Measurements from ENCODE around the gene TOMM34.
A peak's percentile ranks its signal among the peaks of the same experiment; 100 is the strongest.

TOMM34 gene, protein sequence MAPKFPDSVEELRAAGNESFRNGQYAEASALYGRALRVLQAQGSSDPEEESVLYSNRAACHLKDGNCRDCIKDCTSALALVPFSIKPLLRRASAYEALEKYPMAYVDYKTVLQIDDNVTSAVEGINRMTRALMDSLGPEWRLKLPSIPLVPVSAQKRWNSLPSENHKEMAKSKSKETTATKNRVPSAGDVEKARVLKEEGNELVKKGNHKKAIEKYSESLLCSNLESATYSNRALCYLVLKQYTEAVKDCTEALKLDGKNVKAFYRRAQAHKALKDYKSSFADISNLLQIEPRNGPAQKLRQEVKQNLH

DNA sequence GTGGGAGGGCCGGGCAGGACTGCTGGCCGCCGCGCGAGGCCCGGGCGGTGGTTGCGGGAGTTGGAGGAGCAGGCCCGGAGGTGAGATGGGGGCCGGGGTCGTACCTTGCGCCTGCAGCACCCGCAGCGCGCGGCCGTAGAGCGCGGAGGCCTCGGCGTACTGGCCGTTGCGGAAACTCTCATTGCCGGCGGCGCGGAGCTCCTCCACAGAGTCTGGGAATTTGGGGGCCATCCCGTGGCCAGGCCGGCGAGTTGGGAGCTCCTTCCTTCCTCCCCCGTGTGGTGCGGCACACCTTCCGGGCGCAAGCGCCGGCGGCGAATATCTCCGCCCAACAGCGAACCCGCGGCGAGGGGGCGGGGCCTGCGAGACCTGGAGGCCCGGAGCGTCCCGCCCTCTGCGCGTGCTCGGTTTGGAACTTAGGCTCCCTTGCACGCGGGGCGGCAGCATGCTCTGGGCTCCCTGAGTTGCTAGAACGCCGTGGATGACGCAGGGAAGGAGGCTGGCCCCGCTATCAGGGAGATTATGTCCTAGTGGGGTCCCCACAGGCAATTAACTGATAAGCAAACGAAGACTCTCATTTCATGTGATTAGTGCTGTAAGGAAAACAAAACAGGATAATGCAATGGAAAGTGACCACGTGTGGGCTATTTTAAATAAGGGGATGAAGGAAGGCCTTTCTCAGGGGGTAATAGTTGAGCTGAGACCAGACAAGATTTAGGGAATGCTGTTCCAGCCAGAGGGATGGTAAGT lies at the start of gene TOMM34:
TOMM34 (minus strand) TSS at position 295 of the 750 bp plus-strand sequence; CDS start at position 231, 64 bp downstream.
- peaks cover 17% of the 10 kb centered on the region for H3K4me1 ChIP-seq
- no peaks in the 10 kb centered on the region for H3K9me3 ChIP-seq
- peaks cover 24% of the 10 kb centered on the region for H3K36me3 ChIP-seq (replicated peaks)
- DNase-seq (ENCODE audit: low spot score in 2 of 2) = peak; percentile 91 to 97
- no peaks in the 10 kb centered on the region for H3K27me3 ChIP-seq (ENCODE audit: low read depth)
- in situ Hi-C loops (cut with MboI; ENCODE audit: low sequenced_read_pairs) = no loop called here
- H3K4me3 ChIP-seq = peak within 1 kb of the TSS; percentile 75

DNA sequence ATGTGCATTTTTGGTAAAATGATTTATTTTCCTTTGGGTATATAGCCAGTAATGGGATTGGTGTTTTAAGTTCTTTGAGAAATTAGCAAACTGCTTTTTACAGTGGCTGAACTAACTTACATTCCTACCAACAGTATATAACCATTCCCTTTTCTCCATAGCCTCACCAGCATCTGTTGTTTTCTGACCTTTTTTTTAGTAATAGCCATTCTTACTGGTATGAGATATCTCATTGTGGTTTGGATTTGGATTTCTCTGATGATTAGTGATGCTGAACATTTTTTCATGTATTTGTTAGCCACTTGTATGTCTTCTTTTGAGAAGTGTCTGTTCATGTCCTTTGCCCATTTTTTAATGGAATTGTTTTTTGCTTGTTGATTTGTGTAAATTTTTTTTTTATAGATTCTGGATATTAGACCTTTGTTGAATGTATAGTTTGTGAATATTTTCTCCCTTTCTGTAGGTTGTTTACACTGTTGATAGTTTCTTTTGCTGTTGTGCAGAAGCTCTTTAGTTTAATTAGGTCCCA lies 48.4 kb upstream of the TOMM34 start:
- Histone ChIP-seq H3K27me3 (ENCODE audit: low read depth) (no peaks in the 10 kb centered on the region), H3K4me3 (no peak overlapping the region), H3K36me3 (replicated peaks) (peaks cover 13% of the 10 kb centered on the region), H3K9me3 (no peaks in the 10 kb centered on the region), H3K4me1 (no peaks in the 10 kb centered on the region)
- in situ Hi-C loops (cut with MboI; ENCODE audit: low sequenced_read_pairs) = no loop called here
- no peak for DNase-seq (ENCODE audit: low spot score in 2 of 2)

- H3K9me3 ChIP-seq = no peaks in the 10 kb centered on the region
- H3K27me3 ChIP-seq (ENCODE audit: low read depth) = no peaks in the 10 kb centered on the region
- DNase-seq (ENCODE audit: low spot score in 2 of 2) = no peak
- H3K4me3 ChIP-seq = no peak overlapping the region
- H3K4me1 ChIP-seq = no peaks in the 10 kb centered on the region
- H3K36me3 ChIP-seq (replicated peaks) = peaks cover 42% of the 10 kb centered on the region
- in situ Hi-C loops (cut with MboI; ENCODE audit: low sequenced_read_pairs) = no loop called here
Observed at GRCh38 chr20:44997668-44998067, 37.5 kb upstream of the TOMM34 start.

GRCh38 chr20:44997171-44997570 lies 37.0 kb upstream of the TOMM34 start:
- Histone ChIP-seq H3K27me3 (ENCODE audit: low read depth) (no peaks in the 10 kb centered on the region), H3K36me3 (replicated peaks) (peaks cover 38% of the 10 kb centered on the region), H3K4me1 (no peaks in the 10 kb centered on the region), H3K9me3 (no peaks in the 10 kb centered on the region), H3K4me3 (no peak overlapping the region)
- in situ Hi-C loops (cut with MboI; ENCODE audit: low sequenced_read_pairs) = no loop called here
- DNase-seq (ENCODE audit: low spot score in 2 of 2) = no peak

- in situ Hi-C loops (cut with MboI; ENCODE audit: low sequenced_read_pairs) = no loop called here
- no peaks in the 10 kb centered on the region for H3K4me1 ChIP-seq
- H3K9me3 ChIP-seq = no peaks in the 10 kb centered on the region
- H3K27me3 ChIP-seq (ENCODE audit: low read depth) = no peaks in the 10 kb centered on the region
- H3K4me3 ChIP-seq = no peak overlapping the region
- no peak for DNase-seq (ENCODE audit: low spot score in 2 of 2)
- H3K36me3 ChIP-seq (replicated peaks) = peaks cover 21% of the 10 kb centered on the region
Observed at GRCh38 chr20:44993343-44993742, 33.1 kb upstream of the TOMM34 start.

- Histone ChIP-seq H3K4me1 (no peaks in the 10 kb centered on the region), H3K4me3 (no peak overlapping the region), H3K27me3 (ENCODE audit: low read depth) (no peaks in the 10 kb centered on the region), H3K36me3 (replicated peaks) (peaks cover 20% of the 10 kb centered on the region), H3K9me3 (no peaks in the 10 kb centered on the region)
- in situ Hi-C loops (cut with MboI; ENCODE audit: low sequenced_read_pairs) = no loop called here
- DNase-seq (ENCODE audit: low spot score in 2 of 2) = no peak
Observed at GRCh38 chr20:44990957-44991356, 30.8 kb upstream of the TOMM34 start.

DNA sequence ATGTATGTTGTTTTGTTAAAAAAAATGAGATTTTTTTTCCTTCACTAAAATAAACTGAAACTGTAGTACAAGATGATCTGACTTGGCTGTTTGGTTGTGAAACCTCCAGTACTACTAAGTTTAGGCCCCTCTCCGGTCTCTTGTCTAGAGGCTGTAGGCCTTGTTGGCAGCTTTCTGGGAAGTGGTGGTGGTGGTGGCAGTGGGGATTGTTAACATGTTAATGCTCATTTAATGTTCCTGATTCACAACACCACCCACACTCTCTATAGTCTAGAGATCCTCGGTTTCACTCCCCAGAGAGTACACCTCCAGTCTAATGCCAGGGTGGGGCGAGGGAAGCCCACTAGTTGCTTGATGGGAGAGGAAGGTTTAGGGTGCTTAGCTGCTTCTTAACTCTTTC lies 30.2 kb upstream of the TOMM34 start:
- Histone ChIP-seq H3K36me3 (replicated peaks) (peaks cover 22% of the 10 kb centered on the region), H3K27me3 (ENCODE audit: low read depth) (no peaks in the 10 kb centered on the region), H3K4me1 (no peaks in the 10 kb centered on the region), H3K9me3 (no peaks in the 10 kb centered on the region), H3K4me3 (no peak overlapping the region)
- DNase-seq (ENCODE audit: low spot score in 2 of 2) = no peak
- in situ Hi-C loops (cut with MboI; ENCODE audit: low sequenced_read_pairs) = no loop called here

- Histone ChIP-seq H3K4me3 (no peak overlapping the region), H3K27me3 (ENCODE audit: low read depth) (no peaks in the 10 kb centered on the region), H3K4me1 (no peaks in the 10 kb centered on the region), H3K36me3 (replicated peaks) (peaks cover 27% of the 10 kb centered on the region), H3K9me3 (no peaks in the 10 kb centered on the region)
- in situ Hi-C loops (cut with MboI; ENCODE audit: low sequenced_read_pairs) = no loop called here
- DNase-seq (ENCODE audit: low spot score in 2 of 2) = no peak
Observed at GRCh38 chr20:44988631-44989171, 28.5 kb upstream of the TOMM34 start.

GRCh38 chr20:44983093-44983674 lies 23.0 kb upstream of the TOMM34 start:
- Histone ChIP-seq H3K27me3 (ENCODE audit: low read depth) (no peaks in the 10 kb centered on the region), H3K4me1 (no peaks in the 10 kb centered on the region), H3K9me3 (no peaks in the 10 kb centered on the region), H3K4me3 (no peak overlapping the region), H3K36me3 (replicated peaks) (peaks cover 48% of the 10 kb centered on the region)
- in situ Hi-C loops (cut with MboI; ENCODE audit: low sequenced_read_pairs) = no loop called here
- no peak for DNase-seq (ENCODE audit: low spot score in 2 of 2)

- no peaks in the 10 kb centered on the region for H3K4me1 ChIP-seq
Observed at GRCh38 chr20:44981736-44982406, 21.7 kb upstream of the TOMM34 start.

GRCh38 chr20:44979090-44979621 lies 19.0 kb upstream of the TOMM34 start:
- Histone ChIP-seq H3K9me3 (no peaks in the 10 kb centered on the region), H3K4me1 (no peaks in the 10 kb centered on the region), H3K27me3 (ENCODE audit: low read depth) (no peaks in the 10 kb centered on the region), H3K36me3 (replicated peaks) (peaks cover 43% of the 10 kb centered on the region), H3K4me3 (no peak overlapping the region)
- in situ Hi-C loops (cut with MboI; ENCODE audit: low sequenced_read_pairs) = no loop called here
- no peak for DNase-seq (ENCODE audit: low spot score in 2 of 2)

More at GRCh38 chr20:44981736-44982406, 21.7 kb upstream of the TOMM34 start:
- H3K4me3 ChIP-seq = no peak overlapping the region
- no peaks in the 10 kb centered on the region for H3K9me3 ChIP-seq
- H3K27me3 ChIP-seq (ENCODE audit: low read depth) = no peaks in the 10 kb centered on the region
- in situ Hi-C loops (cut with MboI; ENCODE audit: low sequenced_read_pairs) = no loop called here
- no peak for DNase-seq (ENCODE audit: low spot score in 2 of 2)
- peaks cover 41% of the 10 kb centered on the region for H3K36me3 ChIP-seq (replicated peaks)

GRCh38 chr20:44976698-44977097 lies 16.5 kb upstream of the TOMM34 start:
- Histone ChIP-seq H3K36me3 (replicated peaks) (peaks cover 52% of the 10 kb centered on the region), H3K9me3 (no peaks in the 10 kb centered on the region), H3K27me3 (ENCODE audit: low read depth) (no peaks in the 10 kb centered on the region), H3K4me3 (no peak overlapping the region), H3K4me1 (no peaks in the 10 kb centered on the region)
- no peak for DNase-seq (ENCODE audit: low spot score in 2 of 2)
- in situ Hi-C loops (cut with MboI; ENCODE audit: low sequenced_read_pairs) = no loop called here

DNA sequence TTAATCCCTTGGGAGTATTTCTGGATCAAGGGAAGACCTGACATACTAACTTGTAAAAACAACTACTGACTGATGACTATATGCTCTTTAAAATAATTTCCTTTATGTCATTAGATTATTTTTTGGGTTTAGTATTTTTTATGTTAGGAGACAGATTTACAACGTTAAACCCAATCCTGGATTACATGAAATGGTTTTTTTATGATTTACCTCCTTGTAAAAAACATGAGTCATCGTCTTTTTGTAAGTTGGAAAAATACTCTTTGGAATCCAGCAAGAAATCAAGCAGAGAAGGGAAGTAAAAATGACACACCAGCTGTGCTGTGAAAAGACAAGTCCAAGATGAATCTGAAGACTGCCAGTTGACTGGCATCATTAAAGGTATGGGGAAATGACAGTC lies 12.9 kb upstream of the TOMM34 start:
- DNase-seq (ENCODE audit: low spot score in 2 of 2) = no peak
- peaks cover 28% of the 10 kb centered on the region for H3K4me1 ChIP-seq
- peaks cover 34% of the 10 kb centered on the region for H3K36me3 ChIP-seq (replicated peaks)
- H3K9me3 ChIP-seq = no peaks in the 10 kb centered on the region
- H3K4me3 ChIP-seq = no peak overlapping the region
- no peaks in the 10 kb centered on the region for H3K27me3 ChIP-seq (ENCODE audit: low read depth)
- in situ Hi-C loops (cut with MboI; ENCODE audit: low sequenced_read_pairs) = no loop called here

Data from HAP-1 (cell line).